ENCODE results near the gene ZNF101.

ZNF101 gene

DNA sequence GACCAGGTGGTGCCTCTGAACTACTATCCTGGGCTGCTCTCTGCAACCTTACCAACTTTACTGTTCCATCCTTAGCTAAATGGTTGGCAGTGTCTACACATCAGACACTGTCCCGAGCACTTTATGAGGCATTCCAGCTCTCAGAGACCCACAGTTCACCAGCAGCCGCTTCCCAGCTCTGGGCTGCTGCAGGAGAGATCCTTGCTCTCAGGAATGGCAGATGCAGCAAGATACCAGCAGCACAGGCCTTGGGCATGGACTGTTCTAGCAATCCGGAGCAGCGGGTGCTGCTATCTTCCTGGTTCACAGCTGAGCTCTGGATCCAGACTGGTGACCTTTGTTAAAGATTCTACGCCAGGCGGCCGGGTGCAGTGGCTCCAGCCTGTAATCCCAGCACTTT is 37.3 kb upstream of the ZNF101 start:
- Histone ChIP-seq H3K9me3 (ENCODE audit: insufficient read depth, low read depth, low read length) (no peaks in the 10 kb centered on the region), H3K4me3 (ENCODE audit: low read length) (no peak overlapping the region), H3K4me1 (ENCODE audit: insufficient read depth, low read length) (peaks cover 10% of the 10 kb centered on the region; the same call in 1 of the 2 replicates), H3K27me3 (ENCODE audit: insufficient read depth, low read length) (no peaks in the 10 kb centered on the region), H3K36me3 (ENCODE audit: insufficient read depth, low read depth, low read length) (peaks cover 15% of the 10 kb centered on the region), H3K27ac (ENCODE audit: low read length) (no peak overlapping the region), H3K9ac (ENCODE audit: low read depth, low read length) (no peak overlapping the region)

DNA sequence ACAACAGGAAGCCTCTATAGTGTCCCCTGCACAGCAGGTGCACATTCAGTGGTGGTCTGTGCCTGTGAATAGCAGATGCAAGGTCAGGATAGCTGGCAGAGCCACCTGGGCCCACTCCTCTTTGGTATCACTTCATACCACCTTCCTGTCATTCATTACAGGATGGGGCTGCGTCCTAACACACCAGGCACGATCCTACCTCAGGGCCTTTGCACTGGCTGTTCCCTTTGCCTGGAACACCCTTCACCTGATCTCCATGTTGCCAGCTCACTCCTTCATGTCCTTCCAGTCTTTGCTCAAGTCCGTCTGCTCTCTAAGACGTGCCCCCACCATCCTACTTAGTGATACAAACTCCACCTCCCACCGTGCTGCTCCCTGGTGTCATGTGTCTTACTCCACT is 36.0 kb upstream of the ZNF101 start:
- Histone ChIP-seq H3K4me1 (ENCODE audit: insufficient read depth, low read length) (no peaks in the 10 kb centered on the region), H3K9me3 (ENCODE audit: insufficient read depth, low read depth, low read length) (no peaks in the 10 kb centered on the region), H3K9ac (ENCODE audit: low read depth, low read length) (no peak overlapping the region), H3K27me3 (ENCODE audit: insufficient read depth, low read length) (no peaks in the 10 kb centered on the region), H3K27ac (ENCODE audit: low read length) (no peak overlapping the region), H3K4me3 (ENCODE audit: low read length) (no peak overlapping the region), H3K36me3 (ENCODE audit: insufficient read depth, low read depth, low read length) (peaks cover 14% of the 10 kb centered on the region)

DNA sequence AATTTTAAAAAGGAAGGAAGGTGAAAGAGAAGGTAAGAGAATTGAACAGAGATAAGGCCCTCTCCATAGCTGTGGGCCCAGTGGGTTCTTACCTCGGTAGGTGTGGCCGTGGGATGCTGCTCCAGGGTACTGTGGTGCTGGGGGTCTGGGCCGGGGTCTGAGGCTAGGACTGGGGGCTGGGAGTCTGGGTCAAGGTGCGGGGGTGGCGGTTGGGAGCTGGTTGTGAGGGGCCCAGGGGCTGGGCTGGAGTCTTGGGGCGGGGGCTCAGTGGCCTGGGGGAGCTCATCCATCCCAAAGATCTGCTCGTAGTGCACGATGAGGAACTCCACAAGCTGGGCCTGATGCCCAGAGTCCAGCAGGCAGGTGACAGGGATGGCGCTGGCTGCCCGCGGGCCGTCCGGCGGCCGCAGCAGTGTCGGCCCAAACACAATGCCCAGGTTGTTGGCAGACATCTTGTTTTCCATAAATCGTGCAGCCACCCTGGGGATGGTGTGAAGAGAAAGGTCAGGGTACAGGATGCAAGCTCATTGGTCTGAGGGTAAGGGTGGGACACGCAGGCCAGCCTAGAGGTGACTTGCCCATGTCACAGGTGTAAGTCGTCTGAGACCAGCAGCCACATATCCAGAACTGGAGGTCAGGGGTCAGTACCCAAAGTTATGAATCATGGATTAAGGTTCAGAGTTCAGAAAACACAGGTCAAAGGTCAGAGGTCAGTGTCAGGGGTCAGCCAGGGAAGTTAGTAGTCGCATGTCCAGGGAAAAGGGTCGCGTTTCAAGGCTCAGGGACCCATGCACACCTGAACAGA is 34.7 kb upstream of the ZNF101 start:
- peaks cover 14% of the 10 kb centered on the region for H3K36me3 ChIP-seq (ENCODE audit: insufficient read depth, low read depth, low read length)
- H3K9ac ChIP-seq (ENCODE audit: low read depth, low read length), result no peak overlapping the region
- H3K9me3 ChIP-seq (ENCODE audit: insufficient read depth, low read depth, low read length), result no peaks in the 10 kb centered on the region
- H3K27me3 ChIP-seq (ENCODE audit: insufficient read depth, low read length), result no peaks in the 10 kb centered on the region
- H3K27ac ChIP-seq (ENCODE audit: low read length), result no peak overlapping the region
- H3K4me1 ChIP-seq (ENCODE audit: insufficient read depth, low read length), result no peaks in the 10 kb centered on the region
- no peak overlapping the region for H3K4me3 ChIP-seq (ENCODE audit: low read length)

DNA sequence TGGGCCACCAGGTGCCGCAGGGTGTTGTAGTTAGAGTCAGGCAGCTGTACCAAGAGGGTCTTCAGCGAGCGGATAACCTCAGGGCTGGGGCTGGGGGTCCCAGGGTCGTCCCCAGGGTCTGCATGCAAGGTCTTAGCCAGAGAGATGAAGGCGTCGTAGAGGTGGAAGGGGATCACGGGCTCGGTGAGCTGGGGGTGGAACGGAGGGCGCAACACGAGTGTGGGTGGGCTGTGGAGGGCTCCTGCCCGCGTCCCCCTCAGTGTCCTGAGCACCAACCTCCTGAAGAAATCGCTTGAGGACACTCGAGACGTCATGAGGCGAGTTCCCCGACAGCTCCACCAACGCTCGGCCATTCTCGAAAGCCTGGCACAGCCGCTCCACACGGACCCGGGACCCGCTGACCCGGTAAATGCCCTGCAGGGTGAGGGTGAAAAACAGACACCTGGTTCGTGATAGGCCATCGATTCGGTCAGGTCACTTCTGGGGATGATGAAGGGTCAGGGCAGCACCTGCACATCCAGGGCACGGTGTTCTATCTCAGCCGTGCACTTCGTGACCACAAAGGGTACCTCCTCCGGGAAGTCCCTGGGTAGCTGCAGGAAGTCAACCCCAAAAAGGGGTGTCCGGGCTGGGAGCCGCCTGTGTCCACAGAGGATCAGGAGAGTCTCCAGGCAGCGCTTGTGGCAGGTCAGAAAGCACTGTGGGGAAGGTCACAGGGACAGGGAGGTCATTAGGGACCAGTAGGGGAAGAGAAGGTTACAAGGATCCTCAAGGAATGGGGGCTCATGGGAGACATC is 33.9 kb upstream of the ZNF101 start:
- H3K4me1 ChIP-seq (ENCODE audit: insufficient read depth, low read length), result no peaks in the 10 kb centered on the region
- no peak overlapping the region for H3K9ac ChIP-seq (ENCODE audit: low read depth, low read length)
- peaks cover 14% of the 10 kb centered on the region for H3K36me3 ChIP-seq (ENCODE audit: insufficient read depth, low read depth, low read length)
- no peak overlapping the region for H3K27ac ChIP-seq (ENCODE audit: low read length)
- no peak overlapping the region for H3K4me3 ChIP-seq (ENCODE audit: low read length)
- no peaks in the 10 kb centered on the region for H3K27me3 ChIP-seq (ENCODE audit: insufficient read depth, low read length)
- H3K9me3 ChIP-seq (ENCODE audit: insufficient read depth, low read depth, low read length), result no peaks in the 10 kb centered on the region

DNA sequence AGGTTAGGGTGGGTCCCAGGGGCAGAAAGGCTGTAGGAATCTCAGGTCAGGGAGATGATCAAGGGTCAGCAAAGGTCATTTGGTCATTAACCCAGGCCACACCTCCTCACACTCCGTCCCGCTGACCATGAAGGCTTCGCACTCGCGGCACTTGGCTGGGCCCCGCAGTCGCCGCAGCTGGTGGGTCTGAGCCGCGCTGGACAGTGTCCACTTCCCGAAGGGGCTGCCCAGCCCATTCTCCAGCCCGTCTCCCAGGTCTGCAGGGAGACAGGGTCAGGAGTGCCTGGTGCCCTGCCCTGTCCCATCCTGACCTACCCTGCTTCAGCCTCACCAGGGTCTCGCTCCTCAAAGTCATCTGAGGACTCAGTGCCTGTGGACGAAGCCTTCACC is 33.3 kb upstream of the ZNF101 start:
- no peak overlapping the region for H3K27ac ChIP-seq (ENCODE audit: low read length)
- no peak overlapping the region for H3K4me3 ChIP-seq (ENCODE audit: low read length)
- no peaks in the 10 kb centered on the region for H3K9me3 ChIP-seq (ENCODE audit: insufficient read depth, low read depth, low read length)
- peaks cover 14% of the 10 kb centered on the region for H3K36me3 ChIP-seq (ENCODE audit: insufficient read depth, low read depth, low read length)
- no peak overlapping the region for H3K9ac ChIP-seq (ENCODE audit: low read depth, low read length)
- no peaks in the 10 kb centered on the region for H3K27me3 ChIP-seq (ENCODE audit: insufficient read depth, low read length)
- H3K4me1 ChIP-seq (ENCODE audit: insufficient read depth, low read length), result no peaks in the 10 kb centered on the region

DNA sequence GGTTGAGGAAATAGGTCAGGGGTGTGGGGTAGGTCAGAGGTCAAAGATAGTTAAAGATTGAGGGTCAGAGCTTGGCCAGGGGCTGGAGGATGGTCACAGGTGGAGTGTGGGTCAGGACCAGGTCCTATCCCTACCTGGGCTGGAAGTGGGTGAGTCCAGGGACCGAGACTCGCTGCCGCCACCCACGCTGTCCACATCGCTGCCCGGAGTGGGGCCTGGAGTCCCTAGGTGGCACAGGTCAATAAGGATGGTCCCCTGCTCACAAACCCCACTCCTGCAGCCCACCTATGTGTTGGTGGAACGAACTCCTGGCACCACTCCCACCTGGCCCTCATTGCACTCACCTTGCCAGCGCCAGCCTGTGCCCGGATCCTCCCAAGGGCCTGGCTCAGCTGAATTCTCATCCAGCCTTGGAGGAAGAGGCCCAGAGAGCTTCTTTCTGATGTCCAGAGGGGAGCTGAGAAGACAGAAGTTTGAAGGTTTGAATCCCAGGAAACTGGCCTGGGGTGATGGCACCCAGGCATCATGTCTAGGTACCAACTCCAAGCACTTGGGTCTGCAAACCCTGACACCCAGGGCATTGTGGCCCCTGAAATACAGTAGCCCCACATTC is 32.0 kb upstream of the ZNF101 start:
- Histone ChIP-seq H3K4me1 (ENCODE audit: insufficient read depth, low read length) (no peaks in the 10 kb centered on the region), H3K9me3 (ENCODE audit: insufficient read depth, low read depth, low read length) (no peaks in the 10 kb centered on the region), H3K27me3 (ENCODE audit: insufficient read depth, low read length) (no peaks in the 10 kb centered on the region), H3K4me3 (ENCODE audit: low read length) (peak overlapping the region; percentile 21; the same call in 1 of the 2 replicates), H3K36me3 (ENCODE audit: insufficient read depth, low read depth, low read length) (peaks cover 14% of the 10 kb centered on the region), H3K27ac (ENCODE audit: low read length) (no peak overlapping the region), H3K9ac (ENCODE audit: low read depth, low read length) (no peak overlapping the region; the same call in 1 of the 2 replicates)

DNA sequence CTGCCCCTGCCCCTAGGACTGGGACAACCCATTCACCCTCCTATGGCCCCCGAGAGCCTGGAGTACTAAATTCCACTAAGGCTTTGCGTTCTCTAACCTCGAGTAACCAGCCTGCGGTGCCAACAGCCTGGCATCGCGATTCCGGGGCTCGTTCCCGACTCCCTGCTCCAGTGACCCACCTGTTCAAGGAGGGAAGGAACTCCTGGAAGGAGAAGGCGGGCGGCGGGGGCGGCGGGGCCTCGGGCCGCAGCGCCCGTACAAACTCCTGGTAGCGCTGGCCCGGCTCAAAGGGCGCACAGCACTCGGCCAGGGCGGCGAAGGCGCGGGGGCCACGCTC is 31.5 kb upstream of the ZNF101 start:
- Histone ChIP-seq H3K4me1 (ENCODE audit: insufficient read depth, low read length) (no peaks in the 10 kb centered on the region), H3K36me3 (ENCODE audit: insufficient read depth, low read depth, low read length) (peaks cover 14% of the 10 kb centered on the region), H3K4me3 (ENCODE audit: low read length) (peak overlapping the region; percentile 21; the same call in 1 of the 2 replicates), H3K9me3 (ENCODE audit: insufficient read depth, low read depth, low read length) (no peaks in the 10 kb centered on the region), H3K27ac (ENCODE audit: low read length) (no peak overlapping the region), H3K9ac (ENCODE audit: low read depth, low read length) (no peak overlapping the region; the same call in 1 of the 2 replicates), H3K27me3 (ENCODE audit: insufficient read depth, low read length) (no peaks in the 10 kb centered on the region; the same call in 1 of the 2 replicates)

DNA sequence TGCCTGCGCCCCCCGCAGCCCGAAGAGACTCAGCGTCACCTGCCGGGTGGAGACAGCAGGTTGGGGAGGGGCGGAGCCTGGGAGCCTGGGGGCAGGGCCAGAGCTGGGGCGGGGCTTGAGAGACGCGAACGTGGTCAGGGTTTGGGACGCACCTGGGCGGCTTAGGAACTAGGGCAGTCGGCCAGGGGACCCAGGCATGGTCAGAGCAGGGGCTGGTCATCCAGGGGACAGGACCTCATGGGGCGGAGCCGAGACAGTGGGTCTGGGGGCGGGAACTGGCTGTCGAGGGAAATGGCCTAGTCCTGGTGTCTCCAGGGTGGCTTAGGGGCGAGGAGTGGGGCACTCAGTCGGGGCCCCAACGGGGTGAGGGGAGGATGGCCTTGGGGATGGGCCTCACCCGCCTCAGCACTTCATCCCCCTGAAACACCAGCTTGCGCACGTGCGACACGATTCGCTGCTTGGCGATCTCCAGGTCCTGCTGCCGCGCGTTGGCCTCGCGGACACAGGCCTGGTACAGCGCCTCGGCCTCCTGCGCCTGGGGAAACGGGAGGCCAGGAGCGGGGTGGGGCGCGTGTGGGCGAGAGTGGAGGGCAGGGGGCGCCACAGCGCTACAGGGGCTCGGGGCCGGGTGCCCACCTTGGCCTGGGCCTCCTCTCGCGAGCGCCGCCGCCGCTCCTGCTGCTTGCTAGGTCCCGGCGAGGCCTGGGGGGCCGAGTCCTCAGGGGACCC is 31.0 kb upstream of the ZNF101 start:
- H3K36me3 ChIP-seq (ENCODE audit: insufficient read depth, low read depth, low read length), result peaks cover 14% of the 10 kb centered on the region

DNA sequence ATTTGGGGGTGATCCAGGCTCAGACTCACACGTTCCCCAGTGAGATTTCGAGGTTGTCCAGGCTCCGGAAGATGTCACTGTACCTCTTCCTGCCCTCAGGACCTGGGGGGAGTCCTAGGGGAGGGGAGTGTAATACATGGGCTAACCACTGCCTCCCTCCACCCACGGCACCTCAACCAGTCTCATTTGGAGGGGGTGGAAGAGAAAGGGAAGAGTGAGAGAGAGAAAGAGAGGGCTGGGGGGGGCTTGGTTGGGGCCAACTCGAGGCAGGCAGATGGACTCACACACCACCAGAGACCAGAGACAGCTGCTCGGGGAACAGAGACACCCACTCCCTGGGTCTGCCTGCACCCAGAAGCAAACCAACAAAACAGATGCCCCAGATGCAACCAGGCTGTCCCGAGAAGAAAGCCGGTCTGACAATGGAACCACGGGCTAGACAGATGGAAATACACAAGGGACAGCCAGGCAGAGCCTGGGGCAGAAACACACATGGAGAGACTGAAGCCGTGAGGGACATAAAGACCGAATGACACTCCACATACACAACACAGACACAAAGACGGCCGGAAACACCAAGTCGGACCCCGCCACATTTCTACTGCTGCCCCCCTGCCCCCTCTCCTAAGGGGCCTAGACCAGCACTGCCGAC is 26.0 kb upstream of the ZNF101 start:
- Histone ChIP-seq H3K4me1 (ENCODE audit: insufficient read depth, low read length) (peaks cover 5% of the 10 kb centered on the region; the same call in 1 of the 2 replicates), H3K36me3 (ENCODE audit: insufficient read depth, low read depth, low read length) (peaks cover 31% of the 10 kb centered on the region), H3K9me3 (ENCODE audit: insufficient read depth, low read depth, low read length) (no peaks in the 10 kb centered on the region), H3K27ac (ENCODE audit: low read length) (no peak overlapping the region), H3K27me3 (ENCODE audit: insufficient read depth, low read length) (peaks cover 5% of the 10 kb centered on the region; the same call in 1 of the 2 replicates), H3K4me3 (ENCODE audit: low read length) (peak overlapping the region; percentile 94), H3K9ac (ENCODE audit: low read depth, low read length) (peak overlapping the region; percentile 81)

More for the DNA sequence above, 31.0 kb upstream of the ZNF101 start:
- H3K9ac ChIP-seq (ENCODE audit: low read depth, low read length), result no peak overlapping the region
- no peaks in the 10 kb centered on the region for H3K9me3 ChIP-seq (ENCODE audit: insufficient read depth, low read depth, low read length)
- peak overlapping the region; percentile 21; the same call in 1 of the 2 replicates for H3K4me3 ChIP-seq (ENCODE audit: low read length)
- H3K4me1 ChIP-seq (ENCODE audit: insufficient read depth, low read length), result 0 out of 2 replicates have a peak, but pooled peaks cover 5% of the 10 kb centered on the region
- no peak overlapping the region for H3K27ac ChIP-seq (ENCODE audit: low read length)
- H3K27me3 ChIP-seq (ENCODE audit: insufficient read depth, low read length), result peaks cover 5% of the 10 kb centered on the region; the same call in 1 of the 2 replicates

DNA sequence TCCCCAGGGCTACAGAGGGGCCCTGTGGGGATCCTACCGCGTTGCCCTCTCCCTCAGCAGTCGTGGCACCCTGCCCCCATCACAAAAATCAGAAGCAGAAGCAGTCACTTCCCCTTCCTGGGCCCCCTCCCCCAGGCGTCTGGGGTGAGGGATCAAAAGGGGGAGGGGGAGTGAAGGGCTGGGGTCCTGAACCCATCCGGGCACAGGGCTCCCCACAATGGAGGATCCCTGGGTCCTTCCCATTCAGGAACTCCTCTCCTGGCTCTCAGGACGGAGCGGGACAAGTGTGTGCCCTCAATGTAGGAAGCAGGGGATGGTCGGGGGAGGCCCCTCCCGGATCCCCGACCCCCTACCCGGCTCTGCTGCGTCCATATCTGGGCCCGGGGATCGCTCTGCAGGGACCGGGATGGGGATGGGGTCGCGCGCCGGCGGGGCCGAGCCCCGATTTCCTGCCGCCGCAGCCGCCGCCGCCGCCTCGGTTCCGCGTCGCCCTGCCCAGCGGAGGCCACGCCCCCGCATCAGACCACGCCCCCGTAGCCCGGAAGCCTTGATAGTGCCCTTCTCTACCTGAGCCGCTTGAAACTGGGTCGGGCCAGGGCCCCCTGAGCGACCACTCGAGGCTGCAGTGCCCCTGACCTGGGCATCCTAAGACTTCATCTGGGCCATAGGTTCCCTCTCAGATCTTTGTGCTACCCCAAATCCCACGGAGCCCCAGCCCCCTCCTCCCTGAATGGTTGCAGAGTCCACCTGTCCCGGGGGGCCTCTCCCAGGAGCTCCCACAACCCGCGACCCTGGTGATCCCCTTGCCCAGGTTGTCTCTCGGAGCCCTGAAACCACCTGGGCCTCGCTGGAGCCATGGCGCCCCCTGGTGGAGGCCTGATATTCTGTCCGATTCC is 25.2 kb upstream of the ZNF101 start, which contains the start of gene GMIP:
Gene GMIP (minus strand): TSS at position 500 of the 896 bp plus-strand sequence. CDS start 128 bp downstream, at position 372.
- Histone ChIP-seq H3K9ac (ENCODE audit: low read depth, low read length) (peak within 1 kb of the TSS; percentile 81), H3K9me3 (ENCODE audit: insufficient read depth, low read depth, low read length) (no peaks in the 10 kb centered on the region), H3K36me3 (ENCODE audit: insufficient read depth, low read depth, low read length) (peaks cover 39% of the 10 kb centered on the region), H3K4me3 (ENCODE audit: low read length) (peak within 1 kb of the TSS; percentile 94), H3K27ac (ENCODE audit: low read length) (no peak within 1 kb of the TSS), H3K27me3 (ENCODE audit: insufficient read depth, low read length) (peaks cover 5% of the 10 kb centered on the region; the same call in 1 of the 2 replicates), H3K4me1 (ENCODE audit: insufficient read depth, low read length) (peaks cover 5% of the 10 kb centered on the region; the same call in 1 of the 2 replicates)
